Neutrophil (primary cell): ENCODE results near the gene TAF6L.
A peak's percentile ranks its signal among the peaks of the same experiment; 100 is the strongest.

Experiments
- H3K27ac ChIP-seq: fragments of 200-600 bp; sonication (generic); 2 replicates; pipeline ENCODE4 v1.5.1; 2016; ENCODE audit warnings: mild to moderate bottlenecking, moderate library complexity
- H3K27me3 ChIP-seq: fragments of 200-600 bp; sonication (generic); 2 replicates; pipeline ENCODE4 v1.6.0; 2016; ENCODE audit warnings: mild to moderate bottlenecking
- H3K36me3 ChIP-seq: fragments of 200-600 bp; sonication (generic); 2 replicates; pipeline ENCODE4 v1.5.1; 2017
- H3K4me1 ChIP-seq, 2 experiments: fragments of 200-600 bp in 1 of 2; sonication (generic) in 1 of 2; 1 replicate in 1 of 2; 2 replicates in 1 of 2; pipeline versions ENCODE4 v1.5.1 to v1.6.1; 2013 to 2016; ENCODE audit warnings: low read depth in 1 of 2, low read length in 1 of 2, mild to moderate bottlenecking in 1 of 2, moderate library complexity in 1 of 2; ENCODE audit not compliant: control insufficient read depth in 1 of 2, insufficient read depth in 1 of 2
- H3K4me3 ChIP-seq, 2 experiments: fragments of 200-600 bp in 1 of 2; sonication (generic) in 1 of 2; 1 replicate in 1 of 2; 2 replicates in 1 of 2; pipeline ENCODE4 v1.5.1; 2013 to 2016; ENCODE audit warnings: low read depth in 1 of 2, low read length in 1 of 2, mild to moderate bottlenecking in 1 of 2, moderate library complexity in 1 of 2
- H3K9me3 ChIP-seq: fragments of 200-600 bp; sonication (generic); 2 replicates; pipeline ENCODE4 v1.5.1; 2016
- CTCF ChIP-seq: fragments of 200-600 bp; sonication (generic); IDR thresholded peaks from 2 replicates; pipeline ENCODE4 v1.5.1; 2016; ENCODE audit warnings: antibody characterized with exemption

The TAF6L gene

DNA sequence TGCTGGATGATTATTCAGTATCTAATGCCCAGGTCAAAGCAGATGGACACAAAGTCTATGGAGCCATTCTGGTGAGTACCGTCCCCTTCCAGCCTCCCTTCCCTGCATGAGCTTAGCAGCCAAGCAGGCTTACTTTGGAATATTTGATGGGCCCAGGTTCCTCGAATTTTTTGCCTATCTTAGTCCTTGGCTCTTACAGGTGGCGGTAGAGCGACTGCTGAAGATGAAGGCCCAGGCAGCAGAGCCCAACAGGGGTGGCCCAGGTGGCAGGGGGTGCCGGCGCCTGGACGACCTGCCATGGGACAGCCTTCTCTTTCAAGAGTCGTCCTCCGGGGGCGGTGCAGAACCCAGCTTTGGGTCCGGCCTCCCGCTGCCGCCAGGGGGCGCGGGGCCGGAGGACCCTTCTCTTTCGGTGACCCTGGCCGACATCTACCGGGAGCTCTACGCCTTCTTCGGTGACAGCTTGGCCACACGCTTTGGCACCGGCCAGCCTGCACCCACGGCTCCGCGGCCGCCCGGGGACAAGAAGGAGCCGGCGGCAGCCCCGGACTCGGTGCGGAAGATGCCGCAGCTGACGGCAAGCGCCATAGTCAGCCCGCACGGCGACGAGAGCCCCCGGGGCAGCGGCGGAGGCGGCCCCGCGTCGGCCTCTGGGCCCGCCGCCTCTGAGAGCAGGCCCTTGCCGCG is 15.3 kb downstream of the TAF6L start:
- no peaks in the 10 kb centered on the region for H3K27me3 ChIP-seq
- peak overlapping the region; percentile 86 to 90 for H3K4me3 ChIP-seq
- H3K9me3 ChIP-seq, result no peaks in the 10 kb centered on the region
- TF ChIP-seq CTCF, result peak; percentile 96
- peak overlapping the region; percentile 91 for H3K27ac ChIP-seq
- peaks cover 34 to 42% of the 10 kb centered on the region in 2 experiments for H3K4me1 ChIP-seq
- H3K36me3 ChIP-seq, result peaks cover 13% of the 10 kb centered on the region

DNA sequence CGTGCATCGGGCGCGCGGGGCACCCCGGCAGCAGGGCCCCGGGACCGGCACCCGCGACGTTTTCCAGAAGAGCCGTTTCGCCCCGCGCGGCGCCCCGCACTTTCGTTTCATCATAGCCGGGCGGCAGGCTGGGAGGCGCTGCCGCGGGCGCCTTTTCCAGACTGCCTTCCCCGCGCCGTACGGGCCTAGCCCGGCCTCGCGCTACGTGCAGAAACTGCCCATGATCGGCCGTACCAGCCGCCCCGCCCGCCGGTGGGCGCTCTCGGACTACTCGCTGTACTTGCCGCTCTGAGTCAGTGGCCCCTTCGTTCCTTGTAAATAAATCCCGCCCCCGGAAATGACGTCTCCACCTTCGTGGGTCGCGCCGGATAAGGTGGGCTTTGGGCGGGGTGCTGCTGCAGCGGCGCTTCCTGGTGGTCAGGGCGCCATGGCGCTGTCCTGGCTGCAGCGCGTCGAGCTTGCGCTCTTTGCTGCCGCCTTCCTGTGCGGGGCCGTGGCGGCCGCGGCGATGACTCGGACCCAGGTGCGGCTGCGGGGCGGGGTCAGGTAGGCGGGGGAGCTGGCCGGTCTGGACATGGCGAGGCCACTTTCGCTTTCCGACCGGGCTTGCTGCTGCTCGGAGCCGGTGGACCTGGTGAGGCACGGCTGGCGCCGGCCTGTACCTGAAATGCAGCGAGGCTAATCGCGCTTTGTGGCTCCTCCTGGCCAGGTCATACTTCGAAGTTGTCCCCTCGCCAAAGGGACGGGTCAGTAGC is 16.0 kb downstream of the TAF6L start, which contains the start of gene TMEM179B:
TMEM179B (plus strand) TSS at position 398 of the 755 bp plus-strand sequence; CDS start at position 428, 30 bp downstream.
- H3K9me3 ChIP-seq, result no peaks in the 10 kb centered on the region
- H3K4me1 ChIP-seq, result peaks cover 42 to 49% of the 10 kb centered on the region in 2 experiments
- H3K4me3 ChIP-seq, result peak within 1 kb of the TSS; percentile 86 to 90
- H3K27me3 ChIP-seq, result no peaks in the 10 kb centered on the region
- peak; percentile 67 for TF ChIP-seq CTCF
- H3K36me3 ChIP-seq, result peaks cover 16% of the 10 kb centered on the region
- H3K27ac ChIP-seq, result peak within 1 kb of the TSS; percentile 91

DNA sequence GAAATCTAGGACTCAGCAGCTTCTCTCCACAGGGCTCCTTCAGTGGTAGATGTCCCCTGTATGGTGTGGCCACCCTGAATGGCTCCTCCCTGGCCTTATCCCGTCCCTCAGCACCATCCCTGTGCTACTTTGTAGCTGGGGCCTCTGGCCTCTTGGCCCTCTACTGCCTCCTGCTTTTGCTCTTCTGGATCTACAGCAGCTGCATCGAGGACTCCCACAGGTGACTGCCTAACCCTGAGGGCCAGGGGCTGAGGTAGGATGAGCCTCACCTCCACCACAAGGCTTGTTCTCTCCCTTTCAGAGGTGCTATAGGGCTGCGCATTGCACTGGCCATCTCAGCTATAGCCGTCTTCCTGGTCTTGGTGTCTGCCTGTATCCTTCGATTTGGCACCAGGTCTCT is 17.8 kb downstream of the TAF6L start:
- peaks cover 33% of the 10 kb centered on the region for H3K36me3 ChIP-seq
- H3K27ac ChIP-seq, result peak overlapping the region; percentile 33
- H3K27me3 ChIP-seq, result no peaks in the 10 kb centered on the region
- TF ChIP-seq CTCF, result no peak
- no peak overlapping the region for H3K4me3 ChIP-seq
- no peaks in the 10 kb centered on the region for H3K9me3 ChIP-seq
- peaks cover 46 to 52% of the 10 kb centered on the region in 2 experiments for H3K4me1 ChIP-seq

- no peak for TF ChIP-seq CTCF
- H3K4me1 ChIP-seq, result peaks cover 46 to 52% of the 10 kb centered on the region in 2 experiments
- peaks cover 38% of the 10 kb centered on the region for H3K36me3 ChIP-seq
- H3K27ac ChIP-seq, result peak overlapping the region; percentile 33
- H3K4me3 ChIP-seq, result no peak overlapping the region
- no peaks in the 10 kb centered on the region for H3K27me3 ChIP-seq
- H3K9me3 ChIP-seq, result no peaks in the 10 kb centered on the region
Measured at GRCh38 chr11:62789576-62789975, 18.4 kb downstream of the TAF6L start.

GRCh38 chr11:62791501-62792201 is 20.5 kb downstream of the TAF6L start, which contains the start of gene TMEM223:
Gene TMEM223, minus strand, starts transcription at chr11:62792006. Its CDS starts 12 bp downstream, at chr11:62791994.
- Histone ChIP-seq H3K4me3 (peak within 1 kb of the TSS; percentile 67 to 71), H3K36me3 (peaks cover 59% of the 10 kb centered on the region), H3K27me3 (no peaks in the 10 kb centered on the region), H3K27ac (peak within 1 kb of the TSS; percentile 79), H3K4me1 (peaks cover 38 to 44% of the 10 kb centered on the region in 2 experiments), H3K9me3 (no peaks in the 10 kb centered on the region)
- peak; percentile 57 for TF ChIP-seq CTCF
